CD8-positive, alpha-beta memory T cell (primary cell): ENCODE results near the gene ADRA2B. TPM values are rescaled to one million over a fixed set of nuclear protein-coding genes. Genes with fewer than 3 reads are reported as not detected.
"Not testable (repeated sequence)": the region's sequence is repeated elsewhere in the genome, so short reads cannot be mapped to it uniquely, and the experiment has no call there.

Experiments used
- CTCF ChIA-PET: fragments of 350-600 bp; sonication (Branson Sonifier 250); formaldehyde crosslinking; loops from one replicate; lab custom pipeline; 2021; ENCODE audit warnings: antibody characterized with exemption; lab: Charles Lee
- POLR2A ChIA-PET: fragments of 350-600 bp; sonication (Branson Sonifier 250); formaldehyde crosslinking; loops from one replicate; lab custom pipeline; 2021; ENCODE audit warnings: antibody characterized with exemption; lab: Charles Lee
- DNase-seq, 5 donors: peaks; one replicate each; pipeline versions ENCODE4 v3.0.0 to v3.0.0-alpha.2; 2020 to 2022; ENCODE audit warnings: mixed read lengths in 1 of 5
- H3K27ac ChIP-seq: one replicate; pipeline ENCODE4 v1.7.0; 2013; ENCODE audit warnings: low read depth, mild to moderate bottlenecking, low read length, moderate library complexity
- H3K27me3 ChIP-seq: 2 replicates; pipeline ENCODE4 v1.7.0; 2013; ENCODE audit warnings: low read length, mild to moderate bottlenecking; ENCODE audit not compliant: insufficient read depth, poor library complexity, severe bottlenecking
- H3K36me3 ChIP-seq: 2 replicates; pipeline ENCODE4 v1.7.0; 2013; ENCODE audit warnings: mild to moderate bottlenecking, low read length, moderate library complexity; ENCODE audit not compliant: insufficient read depth
- H3K4me1 ChIP-seq: 2 replicates; pipeline ENCODE4 v1.7.0; 2013; ENCODE audit warnings: mild to moderate bottlenecking, low read length, moderate library complexity; ENCODE audit not compliant: insufficient read depth
- H3K4me3 ChIP-seq: 2 replicates; pipeline ENCODE4 v1.7.0; 2013; ENCODE audit warnings: mild to moderate bottlenecking, low read length
- H3K9me3 ChIP-seq: 2 replicates; pipeline ENCODE4 v1.7.0; 2013; ENCODE audit warnings: mild to moderate bottlenecking, low read length
- H3K27ac Mint-ChIP-seq, 8 donors: one replicate each; pipeline ENCODE4 v1.8.0; 2020 to 2021; ENCODE audit warnings: mixed read lengths in 8 of 8, mild to moderate bottlenecking in 6 of 8, inconsistent platforms in 3 of 8, moderate library complexity in 3 of 8
- H3K27me3 Mint-ChIP-seq, 2 donors: one replicate each; pipeline ENCODE4 v1.8.0; 2020 to 2021; ENCODE audit warnings: mixed read lengths in 2 of 2, mild to moderate bottlenecking in 1 of 2, moderate library complexity in 1 of 2
- H3K36me3 Mint-ChIP-seq, 3 donors: one replicate each; pipeline ENCODE4 v1.8.0; 2020 to 2021; ENCODE audit warnings: mixed read lengths in 3 of 3, inconsistent platforms in 1 of 3, mild to moderate bottlenecking in 1 of 3
- H3K4me1 Mint-ChIP-seq, 3 donors: one replicate each; pipeline ENCODE4 v1.8.0; 2020 to 2021; ENCODE audit warnings: mixed read lengths in 3 of 3, inconsistent platforms in 1 of 3, mild to moderate bottlenecking in 1 of 3
- H3K4me3 Mint-ChIP-seq, 7 donors: one replicate each; pipeline ENCODE4 v1.8.0; 2020 to 2021; ENCODE audit warnings: mixed read lengths in 7 of 7, mild to moderate bottlenecking in 6 of 7, moderate library complexity in 4 of 7, inconsistent platforms in 2 of 7
- H3K9me3 Mint-ChIP-seq, 5 donors: one replicate each; pipeline ENCODE4 v1.8.0; 2020 to 2022; ENCODE audit warnings: mixed read lengths in 5 of 5, mild to moderate bottlenecking in 3 of 5, moderate library complexity in 2 of 5, inconsistent platforms in 1 of 5
- polyA plus RNA-seq: library from polyadenylated mRNA; unstranded; fragments of 300-500 nt; fragmentation: Illumina TruSeq; gene quantifications from one replicate; pipeline ENCODE4 v1.2.3, GENCODE V29; 2021
- total RNA-seq, 2 experiments: library from RNA; stranded (reverse); gene quantifications; one replicate each; pipeline ENCODE4 v1.2.3, GENCODE V29; 2021

Gene ADRA2B
- total and polyA plus RNA-seq, 3 experiments from 2014 or later = 0.07 to 0.24 TPM; not detected in 1

DNA sequence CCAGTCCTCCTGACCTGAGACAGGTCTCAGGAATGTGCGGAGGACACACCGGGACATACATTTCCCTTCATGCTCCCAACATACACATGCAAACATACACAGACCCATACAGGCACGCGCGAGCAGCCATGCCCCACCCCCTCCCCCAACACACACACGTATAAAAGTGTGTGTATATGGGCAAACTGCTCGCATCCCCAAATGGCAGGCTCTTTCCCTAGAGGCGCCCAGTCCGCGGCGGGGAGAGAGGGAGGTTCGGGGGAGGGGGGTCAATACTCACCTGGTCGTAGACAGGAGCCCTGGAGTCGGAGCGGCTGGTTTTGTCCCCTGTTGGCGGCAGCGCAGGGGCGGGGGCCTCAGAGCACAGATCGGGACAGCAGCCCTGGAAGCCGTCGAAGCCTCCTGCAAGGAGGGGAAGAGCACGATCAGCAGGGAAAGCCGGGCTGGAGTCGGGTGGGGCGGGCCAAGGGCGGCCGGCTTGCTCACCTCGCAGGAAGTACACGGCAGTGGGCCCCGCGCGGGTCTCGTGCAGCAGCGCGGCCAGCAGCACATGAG lies 28.2 kb upstream of the ADRA2B start:
- peak; percentile 25 to 66 (median 44) for DNase-seq
- Histone ChIP-seq H3K9me3 (no peaks in the 10 kb centered on the region), H3K4me1 (peaks cover 56% of the 10 kb centered on the region), H3K27ac (peak overlapping the region; percentile 80), H3K4me3 (peak overlapping the region; percentile 89), H3K36me3 (peaks cover 17% of the 10 kb centered on the region), H3K27me3 (no peaks in the 10 kb centered on the region)
- Mint-ChIP-seq H3K4me3 (peak overlapping the region; percentile 94 to 100 (median 97)), H3K27ac (peak overlapping the region; percentile 79 to 100 (median 96)), H3K36me3 (peaks cover 8 to 43% (median 10%) of the 10 kb centered on the region in 3 donors), H3K4me1 (peaks cover 64 to 72% (median 66%) of the 10 kb centered on the region in 3 donors), H3K9me3 (peaks cover 0 to 4% (median 0%) of the 10 kb centered on the region in 5 donors), H3K27me3 (peaks cover 0 to 17% of the 10 kb centered on the region in 2 donors)
- POLR2A ChIA-PET = interaction anchor here (0.6 to 7.5 kb wide), 6 partner anchors 14 to 393 kb away, joined by 3 to 78 read pairs (median 4); no protein-coding TSS in a partner anchor
- CTCF ChIA-PET = interaction anchor here (1.5 to 14.6 kb wide), 5 partner anchors 14 to 152 kb away, joined by 4 to 385 read pairs (median 16); partner anchors contain the start of gene ADRA2B

DNA sequence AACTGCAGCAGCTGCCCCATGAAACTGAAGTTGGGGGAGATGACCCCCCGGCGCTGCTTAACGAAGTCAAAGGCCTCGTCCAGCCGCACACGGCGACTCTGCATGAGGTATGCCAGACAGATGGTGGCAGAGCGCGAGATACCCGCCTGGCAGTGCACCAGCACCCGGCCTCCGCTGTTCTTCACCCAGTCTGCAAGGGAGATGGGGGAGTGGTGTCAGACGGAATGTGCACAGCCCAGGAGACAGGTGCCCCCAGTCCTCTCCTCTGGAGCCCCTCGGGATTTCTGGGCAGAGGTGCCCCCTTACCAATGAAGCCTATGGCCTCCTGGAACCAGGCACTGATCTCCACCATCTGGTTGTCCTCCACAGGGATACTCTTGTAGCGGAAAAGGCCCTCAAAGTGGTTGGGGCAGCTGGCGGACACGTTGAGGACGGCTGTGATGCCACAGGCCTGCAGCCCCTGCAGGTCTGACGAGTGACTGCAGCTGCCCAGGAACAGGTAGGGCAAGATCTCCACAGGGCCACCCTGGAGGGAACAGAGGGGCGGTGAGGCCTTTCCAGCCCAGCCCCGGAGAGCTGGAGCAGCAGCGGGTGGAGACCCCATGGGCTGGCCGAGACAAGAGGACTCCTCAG lies 27.6 kb upstream of the ADRA2B start:
- Mint-ChIP-seq H3K27me3 (peaks cover 0 to 17% of the 10 kb centered on the region in 2 donors), H3K36me3 (peaks cover 8 to 48% (median 10%) of the 10 kb centered on the region in 3 donors), H3K27ac (peak overlapping the region; percentile 79 to 100 (median 96)), H3K4me3 (peak overlapping the region; percentile 94 to 100 (median 97)), H3K4me1 (peaks cover 64 to 74% (median 66%) of the 10 kb centered on the region in 3 donors), H3K9me3 (peaks cover 0 to 4% (median 0%) of the 10 kb centered on the region in 5 donors)
- peak overlapping the region; percentile 80 for H3K27ac ChIP-seq
- ChIA-PET POLR2A (interaction anchor here (0.6 to 7.5 kb wide), 6 partner anchors 14 to 64 kb away, joined by 3 to 78 read pairs (median 4); no protein-coding TSS in a partner anchor), CTCF (interaction anchor here (0.8 to 14.6 kb wide), 6 partner anchors 14 to 151 kb away, joined by 3 to 385 read pairs (median 11); partner anchors contain the start of genes ADRA2B and STARD7)
- H3K27me3 ChIP-seq = no peaks in the 10 kb centered on the region
- no peaks in the 10 kb centered on the region for H3K9me3 ChIP-seq
- peaks cover 17% of the 10 kb centered on the region for H3K36me3 ChIP-seq
- H3K4me1 ChIP-seq = peaks cover 56% of the 10 kb centered on the region
- H3K4me3 ChIP-seq = peak overlapping the region; percentile 89
- DNase-seq = peak; percentile 23 to 64 (median 50)

DNA sequence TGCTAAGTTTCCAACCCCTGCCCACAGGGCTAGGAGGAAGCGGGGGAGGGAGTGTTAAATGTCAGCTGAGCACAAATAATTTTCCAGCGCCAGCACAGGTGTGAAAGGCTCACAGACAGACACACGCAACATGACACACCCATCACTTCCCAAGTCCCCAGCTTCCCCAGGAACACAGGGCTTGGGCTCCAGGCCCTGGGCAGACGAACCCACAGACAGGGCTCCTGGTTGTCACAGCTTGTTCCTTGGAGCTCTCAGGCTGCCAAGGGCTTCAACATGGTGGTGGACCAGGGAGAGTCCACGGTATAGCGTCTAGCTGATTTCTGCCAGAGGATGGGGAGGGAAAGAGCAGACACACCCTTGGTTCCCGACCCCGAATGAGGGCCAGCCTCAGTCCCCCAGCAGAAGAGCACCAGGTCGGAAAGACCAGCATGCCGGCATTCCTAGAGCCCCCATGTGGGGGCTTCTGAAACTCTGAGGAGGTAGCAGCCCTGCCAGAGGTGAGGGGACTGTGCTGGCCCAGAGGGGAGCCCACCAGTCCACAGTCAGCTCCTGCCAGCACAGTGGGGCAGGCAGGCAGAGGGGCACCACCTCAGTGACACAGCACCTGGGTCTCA lies 27.0 kb upstream of the ADRA2B start:
- peaks cover 0 to 4% (median 0%) of the 10 kb centered on the region in 5 donors for H3K9me3 Mint-ChIP-seq
- Histone ChIP-seq H3K36me3 (peaks cover 17% of the 10 kb centered on the region), H3K27me3 (no peaks in the 10 kb centered on the region), H3K27ac (peak overlapping the region; percentile 80), H3K4me1 (peaks cover 56% of the 10 kb centered on the region), H3K4me3 (peak overlapping the region; percentile 89), H3K9me3 (no peaks in the 10 kb centered on the region)
- peak overlapping the region; percentile 94 to 100 (median 97) for H3K4me3 Mint-ChIP-seq
- ChIA-PET CTCF (interaction anchor here (0.8 to 14.6 kb wide), 8 partner anchors 13 to 150 kb away, joined by 3 to 385 read pairs (median 5); partner anchors contain the start of genes ADRA2B and STARD7), POLR2A (interaction anchor here (0.6 to 7.5 kb wide), 4 partner anchors 20 to 65 kb away, joined by 3 to 78 read pairs (median 8); no protein-coding TSS in a partner anchor)
- peak overlapping the region; percentile 79 to 100 (median 96) for H3K27ac Mint-ChIP-seq
- H3K4me1 Mint-ChIP-seq = peaks cover 61 to 72% (median 66%) of the 10 kb centered on the region in 3 donors
- peaks cover 8 to 53% (median 10%) of the 10 kb centered on the region in 3 donors for H3K36me3 Mint-ChIP-seq
- DNase-seq = peak in 2 of 5 donors; percentile 44 to 47
- H3K27me3 Mint-ChIP-seq = peaks cover 0 to 17% of the 10 kb centered on the region in 2 donors

DNA sequence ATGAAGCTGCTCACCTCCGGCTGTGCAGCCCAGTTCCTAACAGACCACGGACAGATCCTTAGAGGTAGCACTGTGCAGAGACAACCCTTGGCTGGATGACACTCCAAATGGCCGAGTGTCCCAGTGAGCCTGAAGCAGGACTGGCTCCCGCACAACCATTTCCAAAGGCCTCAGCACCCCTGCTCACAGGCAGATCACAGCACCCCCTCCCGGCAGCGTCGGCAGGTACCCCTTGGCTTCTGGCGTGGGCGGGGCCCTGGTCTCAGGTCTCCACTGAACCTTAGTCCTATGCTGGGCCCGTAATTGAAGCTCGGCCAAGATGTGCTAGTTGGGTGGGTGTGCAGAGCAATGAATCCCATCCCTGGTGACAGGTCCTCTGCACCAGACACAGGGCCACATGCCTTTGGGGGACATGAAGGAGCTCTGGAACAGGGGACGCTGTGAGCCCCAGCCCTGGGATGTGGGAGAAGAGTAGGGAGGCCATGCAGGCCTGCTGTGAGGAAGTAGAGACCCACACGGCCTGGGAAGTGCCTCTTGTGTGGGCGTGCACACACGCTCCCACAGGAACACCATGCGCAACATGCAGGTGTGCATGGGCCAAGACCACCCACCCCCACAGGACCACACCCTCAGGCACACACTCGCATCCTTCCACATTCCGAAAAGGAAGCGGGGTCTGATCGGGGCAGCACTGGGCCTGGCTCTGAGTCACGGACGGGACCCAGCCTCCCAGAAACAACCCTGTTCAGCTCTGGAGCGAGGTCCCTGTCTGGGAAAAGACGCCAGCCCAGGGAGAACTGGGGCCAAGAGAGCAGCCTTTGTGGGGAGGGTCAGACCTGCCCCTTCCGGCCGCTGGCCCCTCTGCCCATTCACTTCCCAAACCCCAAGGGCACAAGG lies 26.1 kb upstream of the ADRA2B start:
- H3K4me1 Mint-ChIP-seq = peaks cover 57 to 69% (median 62%) of the 10 kb centered on the region in 3 donors
- CTCF ChIA-PET = interaction anchor here (0.7 to 14.6 kb wide), 11 partner anchors 9 to 150 kb away, joined by 3 to 385 read pairs (median 5); partner anchors contain the start of genes ADRA2B and STARD7
- POLR2A ChIA-PET = interaction anchor here (2.0 to 7.5 kb wide), 3 partner anchors 21 to 32 kb away, joined by 5 to 78 read pairs (median 10); no protein-coding TSS in a partner anchor
- Histone ChIP-seq H3K9me3 (no peaks in the 10 kb centered on the region), H3K27ac (peak overlapping the region; percentile 80), H3K4me3 (peak overlapping the region; percentile 89), H3K36me3 (peaks cover 17% of the 10 kb centered on the region), H3K4me1 (peaks cover 55% of the 10 kb centered on the region), H3K27me3 (no peaks in the 10 kb centered on the region)
- peaks cover 8 to 58% (median 10%) of the 10 kb centered on the region in 3 donors for H3K36me3 Mint-ChIP-seq
- peaks cover 0 to 17% of the 10 kb centered on the region in 2 donors for H3K27me3 Mint-ChIP-seq
- H3K27ac Mint-ChIP-seq = peak overlapping the region; percentile 79 to 100 (median 96)
- peak; percentile 64 to 75 (median 70) for DNase-seq
- peak overlapping the region; percentile 94 to 100 (median 97) for H3K4me3 Mint-ChIP-seq
- H3K9me3 Mint-ChIP-seq = peaks cover 0 to 4% (median 0%) of the 10 kb centered on the region in 5 donors

DNA sequence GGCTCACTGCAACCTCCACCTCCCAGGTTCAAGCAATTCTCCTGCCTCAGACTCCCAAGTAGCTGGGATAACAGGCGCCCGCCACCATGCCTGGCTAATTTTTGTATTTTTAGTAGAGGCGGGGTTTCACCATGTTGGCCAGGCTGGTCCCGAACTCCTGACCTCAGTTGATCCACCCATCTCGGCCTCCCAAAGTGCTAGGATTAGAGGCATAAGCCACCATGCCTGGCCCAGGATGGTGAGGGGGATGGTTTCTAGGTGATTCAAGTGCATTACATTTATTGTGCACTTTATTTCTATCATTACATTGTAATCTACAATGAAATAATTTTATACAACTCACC lies 25.2 kb upstream of the ADRA2B start:
- H3K27ac Mint-ChIP-seq = peak overlapping the region; percentile 55 to 100 (median 96)
- H3K27me3 ChIP-seq, H3K9me3 Mint-ChIP-seq, H3K27ac ChIP-seq, H3K4me3 ChIP-seq, H3K9me3 ChIP-seq: not testable (repeated sequence)
- H3K4me3 Mint-ChIP-seq = peak overlapping the region; percentile 94 to 100 (median 97)
- peak in 1 of 5 donors; percentile 18 for DNase-seq
- peaks cover 17% of the 10 kb centered on the region for H3K36me3 ChIP-seq
- POLR2A ChIA-PET = interaction anchor here (1.7 to 7.5 kb wide), 2 partner anchors 22 to 33 kb away, joined by 5 to 78 read pairs; no protein-coding TSS in a partner anchor
- H3K36me3 Mint-ChIP-seq = peaks cover 8 to 67% (median 10%) of the 10 kb centered on the region in 3 donors
- peaks cover 47% of the 10 kb centered on the region for H3K4me1 ChIP-seq
- peaks cover 50 to 67% (median 53%) of the 10 kb centered on the region in 3 donors for H3K4me1 Mint-ChIP-seq
- CTCF ChIA-PET = interaction anchor here (1.4 to 14.6 kb wide), 8 partner anchors 10 to 67 kb away, joined by 3 to 385 read pairs (median 10); partner anchors contain the start of genes ADRA2B and STARD7
- H3K27me3 Mint-ChIP-seq = peaks cover 0 to 17% of the 10 kb centered on the region in 2 donors

DNA sequence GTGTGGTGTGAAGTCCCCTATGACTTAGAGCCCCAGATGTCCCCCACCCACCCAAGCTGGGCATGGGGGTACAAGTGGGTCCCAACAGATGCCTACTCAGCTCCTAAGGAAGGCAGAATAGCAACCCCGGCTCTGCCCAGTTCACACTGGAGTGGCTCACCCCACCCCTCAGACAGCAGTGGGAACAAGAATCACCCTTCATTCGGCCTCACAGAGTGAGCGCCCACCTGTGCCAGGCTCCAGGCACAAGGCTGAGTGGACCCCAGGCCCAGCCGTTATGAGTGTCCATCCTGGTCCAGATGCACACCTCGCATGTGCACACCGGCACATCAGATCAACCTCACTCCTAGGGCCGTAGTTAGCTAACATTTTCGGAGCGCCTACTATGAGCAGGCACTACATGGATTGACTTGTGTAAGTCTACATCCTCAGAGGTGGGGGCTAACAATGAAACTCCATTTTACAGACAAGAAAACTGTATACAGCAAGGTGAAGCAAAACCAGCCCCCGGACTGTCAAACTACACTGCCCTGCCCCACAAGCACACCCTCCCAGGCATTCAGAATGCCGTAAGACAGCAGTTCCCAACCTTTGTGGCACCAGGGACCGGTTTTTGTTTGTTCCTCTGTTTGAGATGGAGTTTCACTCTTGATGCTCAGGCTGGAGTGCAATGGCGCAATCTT lies 24.7 kb upstream of the ADRA2B start:
- peak overlapping the region in 7 of 8 donors; percentile 63 to 100 (median 95) for H3K27ac Mint-ChIP-seq
- H3K9me3 Mint-ChIP-seq = peaks cover 0 to 2% (median 0%) of the 10 kb centered on the region in 5 donors
- peak overlapping the region in 6 of 7 donors; percentile 23 to 100 (median 69) for H3K4me3 Mint-ChIP-seq
- ChIA-PET CTCF (interaction anchor here (1.7 to 14.6 kb wide), 6 partner anchors 10 to 119 kb away, joined by 5 to 385 read pairs (median 12); no protein-coding TSS in a partner anchor), POLR2A (interaction anchor here (0.9 to 7.5 kb wide), 3 partner anchors 22 to 33 kb away, joined by 3 to 78 read pairs (median 5); no protein-coding TSS in a partner anchor)
- H3K36me3 Mint-ChIP-seq = peaks cover 8 to 72% (median 10%) of the 10 kb centered on the region in 3 donors
- H3K4me1 ChIP-seq = peaks cover 42% of the 10 kb centered on the region
- no peak overlapping the region for H3K27ac ChIP-seq
- peaks cover 17% of the 10 kb centered on the region for H3K36me3 ChIP-seq
- H3K27me3 Mint-ChIP-seq = peaks cover 0 to 13% of the 10 kb centered on the region in 2 donors
- peaks cover 46 to 66% (median 48%) of the 10 kb centered on the region in 3 donors for H3K4me1 Mint-ChIP-seq
- no peaks in the 10 kb centered on the region for H3K27me3 ChIP-seq
- peak in 1 of 5 donors; percentile 25 for DNase-seq
- no peaks in the 10 kb centered on the region for H3K9me3 ChIP-seq
- no peak overlapping the region for H3K4me3 ChIP-seq
